HepG2 (cell line): ENCODE measurements around the gene PFDN2. TPM values are rescaled to one million over a fixed set of nuclear protein-coding genes. Genes with fewer than 3 reads are reported as not detected.

Experiments
- BHLHE40 ChIP-seq: IDR thresholded peaks from 2 replicates; pipeline ENCODE4 v1.6.1; 2011; ENCODE audit warnings: low read length, improper control_type of control experiment
- CC2D1A ChIP-seq: sonication (generic); formaldehyde crosslinking; IDR thresholded peaks from 2 replicates; pipeline ENCODE4 v1.8.1; 2023; ENCODE audit warnings: mild to moderate bottlenecking, missing genetic modification reagents
- FOXC1 ChIP-seq: sonication (generic); formaldehyde crosslinking; IDR thresholded peaks from 2 replicates; pipeline ENCODE4 v1.8.0; 2022; ENCODE audit warnings: mild to moderate bottlenecking, missing genetic modification reagents, borderline replicate concordance
- HES4 ChIP-seq: sonication (generic); formaldehyde crosslinking; IDR thresholded peaks from 2 replicates; pipeline ENCODE4 v1.9.0; 2021; ENCODE audit warnings: mild to moderate bottlenecking, missing genetic modification reagents, borderline replicate concordance
- NFKB2 ChIP-seq: sonication (generic); formaldehyde crosslinking; IDR thresholded peaks from 2 replicates; pipeline ENCODE4 v1.4.0; 2020; ENCODE audit warnings: missing genetic modification reagents, borderline replicate concordance
- NR2F2 ChIP-seq: IDR thresholded peaks from 2 replicates; pipeline ENCODE4 v1.6.1; 2012; ENCODE audit warnings: low read depth, inconsistent platforms, borderline replicate concordance
- NRL ChIP-seq: sonication (generic); formaldehyde crosslinking; IDR thresholded peaks from 2 replicates; pipeline ENCODE4 v1.5.0; 2020; ENCODE audit warnings: missing genetic modification reagents, mild to moderate bottlenecking, moderate library complexity, borderline replicate concordance
- ONECUT2 ChIP-seq: sonication (generic); formaldehyde crosslinking; IDR thresholded peaks from 2 replicates; pipeline ENCODE4 v1.4.0; 2020; ENCODE audit warnings: missing genetic modification reagents
- POGZ ChIP-seq: sonication (generic); formaldehyde crosslinking; IDR thresholded peaks from 2 replicates; pipeline ENCODE4 v1.4.0; 2020; ENCODE audit warnings: mild to moderate bottlenecking, missing genetic modification reagents
- REPIN1 ChIP-seq: sonication (generic); formaldehyde crosslinking; IDR thresholded peaks from 2 replicates; pipeline ENCODE4 v1.8.0; 2022; ENCODE audit warnings: missing genetic modification reagents, low read depth, mild to moderate bottlenecking, borderline replicate concordance
- SKI ChIP-seq: fragments of 450-650 bp; IDR thresholded peaks from one replicate; pipeline ENCODE4 v1.6.1; 2018; ENCODE audit warnings: mild to moderate bottlenecking; ENCODE audit not compliant: partially characterized antibody
- YEATS4 ChIP-seq: sonication (generic); formaldehyde crosslinking; IDR thresholded peaks from 2 replicates; pipeline ENCODE4 v1.4.0; 2020; ENCODE audit warnings: missing genetic modification reagents, borderline replicate concordance
- ZBTB7A ChIP-seq: sonication (generic); formaldehyde crosslinking; IDR thresholded peaks from 2 replicates; pipeline ENCODE4 v1.8.0; 2022; ENCODE audit warnings: mild to moderate bottlenecking, missing genetic modification reagents
- ZFY ChIP-seq: sonication (generic); formaldehyde crosslinking; IDR thresholded peaks from 2 replicates; pipeline ENCODE4 v1.4.0; 2020; ENCODE audit warnings: missing genetic modification reagents
- ZNF75D ChIP-seq: sonication (generic); formaldehyde crosslinking; IDR thresholded peaks from 2 replicates; pipeline ENCODE4 v1.8.1; 2023; ENCODE audit warnings: missing genetic modification reagents, mild to moderate bottlenecking, borderline replicate concordance
- ZNF768 ChIP-seq: sonication (generic); formaldehyde crosslinking; IDR thresholded peaks from 2 replicates; pipeline ENCODE4 v1.4.0; 2020; ENCODE audit warnings: missing genetic modification reagents
- ZNF839 ChIP-seq: sonication (generic); formaldehyde crosslinking; IDR thresholded peaks from 2 replicates; pipeline ENCODE4 v1.4.0; 2020; ENCODE audit warnings: missing genetic modification reagents, mild to moderate bottlenecking, borderline replicate concordance
- polyA plus RNA-seq, 8 experiments: library from polyadenylated mRNA; depleted of rRNA in 3 of 8; stranded (reverse) in 7 of 8; unstranded in 1 of 8; fragments of >200 nt; fragmentation: Illumina TruSeq in 4 of 8; extraction: Trizol in 4 of 8; gene quantifications; 2 replicates each; pipeline versions ENCODE4 v1.2.1 to v1.2.3, GENCODE V29; 2011 to 2016; ENCODE audit warnings: low read depth in 4 of 8, missing spikeins in 1 of 8, mixed read lengths in 1 of 8; ENCODE audit not compliant: insufficient read depth in 1 of 8
- total RNA-seq, 5 experiments: library from RNA; depleted of rRNA; stranded (reverse); fragments of >200 nt; fragmentation: Illumina TruSeq; extraction: Trizol; gene quantifications; 2 replicates each; pipeline ENCODE4 v1.2.3, GENCODE V29; 2016; ENCODE audit warnings: low read depth in 1 of 5
- TF ChIP-seq, protein P1 (sequence below): sonication (generic); formaldehyde crosslinking; IDR thresholded peaks from 2 replicates; pipeline ENCODE4 v1.4.0; 2020; ENCODE audit warnings: mild to moderate bottlenecking, missing genetic modification reagents
- TF ChIP-seq, protein P2 (sequence below): sonication (generic); formaldehyde crosslinking; conservative IDR thresholded peaks from 2 replicates; pipeline ENCODE4 v1.8.0; 2022; ENCODE audit warnings: mild to moderate bottlenecking, moderate library complexity, missing genetic modification reagents
- TF ChIP-seq, protein P3 (sequence below): IDR thresholded peaks from 2 replicates; pipeline ENCODE4 v1.6.1; 2016; ENCODE audit warnings: low read depth
- TF ChIP-seq, protein P4 (sequence below): sonication (generic); formaldehyde crosslinking; IDR thresholded peaks from 2 replicates; pipeline ENCODE4 v1.4.0; 2020; ENCODE audit warnings: mild to moderate bottlenecking, missing genetic modification reagents
- TF ChIP-seq, protein P5 (sequence below): sonication (generic); formaldehyde crosslinking; IDR thresholded peaks from 2 replicates; pipeline ENCODE4 v1.4.0; 2020; ENCODE audit warnings: missing genetic modification reagents, borderline replicate concordance

PFDN2 gene
- total and polyA plus RNA-seq, 2 of the 13 experiments (the other 11 are each of a cell fraction or from before 2014, with no cell fraction given) = 62.6 to 63.6 TPM

DNA sequence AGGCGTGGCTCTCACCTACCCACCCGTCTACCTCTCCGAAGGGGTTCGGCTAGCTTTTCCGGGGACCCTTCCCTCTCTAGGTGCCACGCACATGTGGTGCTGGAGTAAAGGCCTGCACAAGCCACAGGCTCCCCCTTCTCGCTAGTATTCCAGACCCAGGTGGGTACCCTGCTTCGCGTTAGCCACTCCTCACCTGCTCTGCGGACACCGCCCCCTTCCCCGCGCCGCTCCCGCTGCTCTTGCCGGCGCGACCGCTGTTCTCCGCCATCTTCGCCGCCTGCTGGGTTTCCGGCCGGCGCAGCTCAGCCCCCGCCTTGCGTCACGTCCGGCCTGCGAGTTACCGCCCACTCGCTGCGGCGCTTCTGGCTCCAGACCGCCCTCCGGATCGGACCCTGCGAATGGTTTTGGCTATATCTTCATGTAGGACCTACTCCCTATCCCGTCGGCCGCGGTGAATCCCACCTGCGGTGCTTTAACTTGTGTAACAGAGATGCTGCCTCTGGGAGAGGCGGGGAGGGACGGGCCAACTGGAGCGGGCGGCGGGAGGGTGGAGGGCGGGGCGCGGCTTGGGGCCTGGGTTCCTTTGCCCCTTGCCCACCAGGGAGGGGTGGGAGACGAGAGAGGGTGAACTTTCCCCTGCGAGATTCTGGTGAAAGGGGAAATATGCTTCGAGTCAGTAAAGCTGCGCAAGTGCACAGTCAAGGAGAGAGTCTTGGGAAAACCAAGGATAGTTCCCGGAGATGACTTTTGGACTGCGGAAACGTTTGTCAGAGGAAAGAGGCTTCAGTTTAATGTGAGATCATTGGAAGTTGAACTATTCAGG lies at the start of gene PFDN2, which contains the start of gene NIT1 (continued):
- TF ChIP-seq, protein P1, sequence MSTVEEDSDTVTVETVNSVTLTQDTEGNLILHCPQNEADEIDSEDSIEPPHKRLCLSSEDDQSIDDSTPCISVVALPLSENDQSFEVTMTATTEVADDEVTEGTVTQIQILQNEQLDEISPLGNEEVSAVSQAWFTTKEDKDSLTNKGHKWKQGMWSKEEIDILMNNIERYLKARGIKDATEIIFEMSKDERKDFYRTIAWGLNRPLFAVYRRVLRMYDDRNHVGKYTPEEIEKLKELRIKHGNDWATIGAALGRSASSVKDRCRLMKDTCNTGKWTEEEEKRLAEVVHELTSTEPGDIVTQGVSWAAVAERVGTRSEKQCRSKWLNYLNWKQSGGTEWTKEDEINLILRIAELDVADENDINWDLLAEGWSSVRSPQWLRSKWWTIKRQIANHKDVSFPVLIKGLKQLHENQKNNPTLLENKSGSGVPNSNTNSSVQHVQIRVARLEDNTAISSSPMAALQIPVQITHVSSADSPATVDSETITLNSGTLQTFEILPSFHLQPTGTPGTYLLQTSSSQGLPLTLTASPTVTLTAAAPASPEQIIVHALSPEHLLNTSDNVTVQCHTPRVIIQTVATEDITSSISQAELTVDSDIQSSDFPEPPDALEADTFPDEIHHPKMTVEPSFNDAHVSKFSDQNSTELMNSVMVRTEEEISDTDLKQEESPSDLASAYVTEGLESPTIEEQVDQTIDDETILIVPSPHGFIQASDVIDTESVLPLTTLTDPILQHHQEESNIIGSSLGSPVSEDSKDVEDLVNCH (CRISPR knock-in tag) = no peak
- peak; percentile 89; the same call in 1 of the 2 replicates for TF ChIP-seq FOXC1
- TF ChIP-seq ZFY = peak; percentile 77
- peak; percentile 74; the same call in 1 of the 2 replicates for TF ChIP-seq REPIN1 (CRISPR knock-in tag)
- TF ChIP-seq, protein P2, sequence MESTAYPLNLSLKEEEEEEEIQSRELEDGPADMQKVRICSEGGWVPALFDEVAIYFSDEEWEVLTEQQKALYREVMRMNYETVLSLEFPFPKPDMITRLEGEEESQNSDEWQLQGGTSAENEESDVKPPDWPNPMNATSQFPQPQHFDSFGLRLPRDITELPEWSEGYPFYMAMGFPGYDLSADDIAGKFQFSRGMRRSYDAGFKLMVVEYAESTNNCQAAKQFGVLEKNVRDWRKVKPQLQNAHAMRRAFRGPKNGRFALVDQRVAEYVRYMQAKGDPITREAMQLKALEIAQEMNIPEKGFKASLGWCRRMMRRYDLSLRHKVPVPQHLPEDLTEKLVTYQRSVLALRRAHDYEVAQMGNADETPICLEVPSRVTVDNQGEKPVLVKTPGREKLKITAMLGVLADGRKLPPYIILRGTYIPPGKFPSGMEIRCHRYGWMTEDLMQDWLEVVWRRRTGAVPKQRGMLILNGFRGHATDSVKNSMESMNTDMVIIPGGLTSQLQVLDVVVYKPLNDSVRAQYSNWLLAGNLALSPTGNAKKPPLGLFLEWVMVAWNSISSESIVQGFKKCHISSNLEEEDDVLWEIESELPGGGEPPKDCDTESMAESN (CRISPR knock-in tag) = no peak
- TF ChIP-seq HES4 (CRISPR knock-in tag) = no peak; the same call in 1 of the 2 replicates
- no peak; the same call in 1 of the 2 replicates for TF ChIP-seq ZNF839 (CRISPR knock-in tag)
- TF ChIP-seq NRL (CRISPR knock-in tag) = peak; percentile 94
- no peak for TF ChIP-seq BHLHE40
- peak; percentile 80; the same call in 1 of the 2 replicates for TF ChIP-seq YEATS4 (CRISPR knock-in tag)
- TF ChIP-seq, protein P3, sequence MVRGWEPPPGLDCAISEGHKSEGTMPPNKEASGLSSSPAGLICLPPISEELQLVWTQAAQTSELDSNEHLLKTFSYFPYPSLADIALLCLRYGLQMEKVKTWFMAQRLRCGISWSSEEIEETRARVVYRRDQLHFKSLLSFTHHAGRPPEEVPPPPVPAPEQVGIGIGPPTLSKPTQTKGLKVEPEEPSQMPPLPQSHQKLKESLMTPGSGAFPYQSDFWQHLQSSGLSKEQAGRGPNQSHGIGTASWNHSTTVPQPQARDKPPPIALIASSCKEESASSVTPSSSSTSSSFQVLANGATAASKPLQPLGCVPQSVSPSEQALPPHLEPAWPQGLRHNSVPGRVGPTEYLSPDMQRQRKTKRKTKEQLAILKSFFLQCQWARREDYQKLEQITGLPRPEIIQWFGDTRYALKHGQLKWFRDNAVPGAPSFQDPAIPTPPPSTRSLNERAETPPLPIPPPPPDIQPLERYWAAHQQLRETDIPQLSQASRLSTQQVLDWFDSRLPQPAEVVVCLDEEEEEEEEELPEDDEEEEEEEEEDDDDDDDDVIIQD (CRISPR knock-in tag) = no peak
- TF ChIP-seq ZNF768 = peak; percentile 58; the same call in 1 of the 2 replicates
- TF ChIP-seq ONECUT2 (CRISPR knock-in tag) = no peak
- TF ChIP-seq ZBTB7A = 0 out of 2 replicates have a peak, but pooled peaks have one; percentile 59
- TF ChIP-seq NR2F2 = no peak
- TF ChIP-seq NFKB2 (CRISPR knock-in tag) = peak; percentile 84; the same call in 1 of the 2 replicates
- no peak for TF ChIP-seq SKI
- TF ChIP-seq, protein P4, sequence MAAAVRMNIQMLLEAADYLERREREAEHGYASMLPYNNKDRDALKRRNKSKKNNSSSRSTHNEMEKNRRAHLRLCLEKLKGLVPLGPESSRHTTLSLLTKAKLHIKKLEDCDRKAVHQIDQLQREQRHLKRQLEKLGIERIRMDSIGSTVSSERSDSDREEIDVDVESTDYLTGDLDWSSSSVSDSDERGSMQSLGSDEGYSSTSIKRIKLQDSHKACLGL (CRISPR knock-in tag) = peak; percentile 76; the same call in 1 of the 2 replicates
- TF ChIP-seq POGZ = peak; percentile 61; the same call in 1 of the 2 replicates
- TF ChIP-seq ZNF75D = no peak
- no peak for TF ChIP-seq CC2D1A
- TF ChIP-seq, protein P5, sequence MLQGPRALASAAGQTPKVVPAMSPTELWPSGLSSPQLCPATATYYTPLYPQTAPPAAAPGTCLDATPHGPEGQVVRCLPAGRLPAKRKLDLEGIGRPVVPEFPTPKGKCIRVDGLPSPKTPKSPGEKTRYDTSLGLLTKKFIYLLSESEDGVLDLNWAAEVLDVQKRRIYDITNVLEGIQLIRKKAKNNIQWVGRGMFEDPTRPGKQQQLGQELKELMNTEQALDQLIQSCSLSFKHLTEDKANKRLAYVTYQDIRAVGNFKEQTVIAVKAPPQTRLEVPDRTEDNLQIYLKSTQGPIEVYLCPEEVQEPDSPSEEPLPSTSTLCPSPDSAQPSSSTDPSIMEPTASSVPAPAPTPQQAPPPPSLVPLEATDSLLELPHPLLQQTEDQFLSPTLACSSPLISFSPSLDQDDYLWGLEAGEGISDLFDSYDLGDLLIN (CRISPR knock-in tag) = no peak
